ENCODE data around the gene HAUS3. TPM values are rescaled to one million over a fixed set of nuclear protein-coding genes. Genes with fewer than 3 reads are reported as not detected.

Gene HAUS3
- total RNA-seq, 1 experiment from 2014 or later: 17.3 TPM

DNA sequence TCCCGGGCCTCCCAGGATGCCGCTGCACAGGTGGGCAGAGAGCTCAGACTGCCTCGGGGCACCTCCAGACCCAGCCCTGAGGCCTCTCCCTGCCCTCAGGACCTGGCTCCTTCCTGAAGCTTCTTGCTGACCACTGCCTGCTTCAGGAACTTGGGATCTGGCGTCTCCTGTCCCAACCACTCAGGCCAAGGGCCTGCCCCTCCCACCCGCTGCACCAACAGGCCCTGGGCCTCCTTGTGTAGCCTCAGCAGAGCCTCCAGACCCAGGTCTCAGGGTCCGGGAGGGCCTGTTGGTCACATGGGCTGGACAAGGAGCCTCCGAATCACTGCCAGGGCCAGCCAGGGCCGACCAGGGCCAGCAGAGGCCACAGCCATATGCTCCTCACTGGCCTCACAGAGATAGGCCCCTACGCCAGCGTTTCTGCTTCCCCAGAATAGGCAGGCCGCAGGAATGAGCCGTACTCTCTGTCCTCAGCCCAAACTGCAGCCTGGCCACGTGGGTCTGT lies 17.2 kb upstream of the HAUS3 start:
- ChIA-PET POLR2A (no interaction called here), CTCF (no interaction called here)

More for the DNA sequence above, 17.2 kb upstream of the HAUS3 start:
- Histone ChIP-seq H4K20me1 (ENCODE audit: insufficient read depth) (no peaks in the 10 kb centered on the region), H3K27ac (ENCODE audit: low read depth, low read length) (no peak overlapping the region; the same call in 1 of the 2 replicates), H3K4me1 (ENCODE audit: control insufficient read depth in 1 of 2, insufficient read depth in 2 of 2, low read length in 2 of 2) (peaks cover 9 to 15% of the 10 kb centered on the region in 2 experiments; a peak in 3 of 4 replicates), H3K27me3 (ENCODE audit: insufficient read depth, low read length) (no peaks in the 10 kb centered on the region), H3K9ac (ENCODE audit: low read length) (no peak overlapping the region), H3K9me3 (ENCODE audit: control insufficient read depth in 1 of 2, insufficient read depth in 1 of 2, low read depth in 1 of 2, low read length in 2 of 2) (no peaks in the 10 kb centered on the region), H2AFZ (ENCODE audit: low read depth, low read length, poor library complexity, severe bottlenecking) (no peak overlapping the region), H3K9me2 (ENCODE audit: insufficient read depth) (no peaks in the 10 kb centered on the region), H3K36me3 (ENCODE audit: control insufficient read depth in 1 of 2, insufficient read depth in 2 of 2, low read length in 2 of 2) (no peaks in the 10 kb centered on the region), H3K79me2 (ENCODE audit: insufficient read depth, low read length) (no peaks in the 10 kb centered on the region), H3K4me2 (ENCODE audit: low read length) (no peak overlapping the region), H3K4me3 (replicated peaks in 1 of 2; ENCODE audit: low read depth in 1 of 2, low read length in 2 of 2) (no peak overlapping the region)
- TF ChIP-seq SIN3A (IDR thresholded peaks at IDR 0.05; ENCODE audit: low read depth) (no peak), ZNF274 (IDR thresholded peaks at IDR 0.05; ENCODE audit: low read depth, low read length) (no peak), EZH2 (IDR thresholded peaks at IDR 0.05) (no peak), EZH2phosphoT487 (IDR thresholded peaks at IDR 0.05; ENCODE audit: borderline replicate concordance) (no peak), ELF1 (IDR thresholded peaks at IDR 0.05; ENCODE audit: borderline replicate concordance, low read depth) (no peak), ZFX (IDR thresholded peaks at IDR 0.05) (no peak), SP1 (IDR thresholded peaks at IDR 0.05; ENCODE audit: low read depth) (no peak), TCF7L2 (IDR thresholded peaks at IDR 0.05; ENCODE audit: borderline replicate concordance, extremely low read depth, insufficient read depth, insufficient read length) (no peak), CEBPB (IDR thresholded peaks at IDR 0.05; ENCODE audit: low read depth) (no peak), JUND (IDR thresholded peaks at IDR 0.05) (no peak), YY1 (IDR thresholded peaks at IDR 0.05; ENCODE audit: extremely low read depth, insufficient replicate concordance, low read depth, low read length) (no peak), SRF (IDR thresholded peaks at IDR 0.05; ENCODE audit: low read depth) (no peak), POLR2AphosphoS5 (IDR thresholded peaks at IDR 0.05; ENCODE audit: low read depth, low read length) (no peak), FOSL1 (IDR thresholded peaks at IDR 0.05; ENCODE audit: low read depth) (no peak)
- TF ChIP-seq, protein P1, sequence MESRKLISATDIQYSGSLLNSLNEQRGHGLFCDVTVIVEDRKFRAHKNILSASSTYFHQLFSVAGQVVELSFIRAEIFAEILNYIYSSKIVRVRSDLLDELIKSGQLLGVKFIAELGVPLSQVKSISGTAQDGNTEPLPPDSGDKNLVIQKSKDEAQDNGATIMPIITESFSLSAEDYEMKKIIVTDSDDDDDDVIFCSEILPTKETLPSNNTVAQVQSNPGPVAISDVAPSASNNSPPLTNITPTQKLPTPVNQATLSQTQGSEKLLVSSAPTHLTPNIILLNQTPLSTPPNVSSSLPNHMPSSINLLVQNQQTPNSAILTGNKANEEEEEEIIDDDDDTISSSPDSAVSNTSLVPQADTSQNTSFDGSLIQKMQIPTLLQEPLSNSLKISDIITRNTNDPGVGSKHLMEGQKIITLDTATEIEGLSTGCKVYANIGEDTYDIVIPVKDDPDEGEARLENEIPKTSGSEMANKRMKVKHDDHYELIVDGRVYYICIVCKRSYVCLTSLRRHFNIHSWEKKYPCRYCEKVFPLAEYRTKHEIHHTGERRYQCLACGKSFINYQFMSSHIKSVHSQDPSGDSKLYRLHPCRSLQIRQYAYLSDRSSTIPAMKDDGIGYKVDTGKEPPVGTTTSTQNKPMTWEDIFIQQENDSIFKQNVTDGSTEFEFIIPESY (IDR thresholded peaks at IDR 0.05; ENCODE audit: extremely low read depth, insufficient replicate concordance, low read length): no peak
- TF ChIP-seq, protein P2, sequence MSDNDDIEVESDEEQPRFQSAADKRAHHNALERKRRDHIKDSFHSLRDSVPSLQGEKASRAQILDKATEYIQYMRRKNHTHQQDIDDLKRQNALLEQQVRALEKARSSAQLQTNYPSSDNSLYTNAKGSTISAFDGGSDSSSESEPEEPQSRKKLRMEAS (IDR thresholded peaks at IDR 0.05): no peak
- TF ChIP-seq, protein P3, sequence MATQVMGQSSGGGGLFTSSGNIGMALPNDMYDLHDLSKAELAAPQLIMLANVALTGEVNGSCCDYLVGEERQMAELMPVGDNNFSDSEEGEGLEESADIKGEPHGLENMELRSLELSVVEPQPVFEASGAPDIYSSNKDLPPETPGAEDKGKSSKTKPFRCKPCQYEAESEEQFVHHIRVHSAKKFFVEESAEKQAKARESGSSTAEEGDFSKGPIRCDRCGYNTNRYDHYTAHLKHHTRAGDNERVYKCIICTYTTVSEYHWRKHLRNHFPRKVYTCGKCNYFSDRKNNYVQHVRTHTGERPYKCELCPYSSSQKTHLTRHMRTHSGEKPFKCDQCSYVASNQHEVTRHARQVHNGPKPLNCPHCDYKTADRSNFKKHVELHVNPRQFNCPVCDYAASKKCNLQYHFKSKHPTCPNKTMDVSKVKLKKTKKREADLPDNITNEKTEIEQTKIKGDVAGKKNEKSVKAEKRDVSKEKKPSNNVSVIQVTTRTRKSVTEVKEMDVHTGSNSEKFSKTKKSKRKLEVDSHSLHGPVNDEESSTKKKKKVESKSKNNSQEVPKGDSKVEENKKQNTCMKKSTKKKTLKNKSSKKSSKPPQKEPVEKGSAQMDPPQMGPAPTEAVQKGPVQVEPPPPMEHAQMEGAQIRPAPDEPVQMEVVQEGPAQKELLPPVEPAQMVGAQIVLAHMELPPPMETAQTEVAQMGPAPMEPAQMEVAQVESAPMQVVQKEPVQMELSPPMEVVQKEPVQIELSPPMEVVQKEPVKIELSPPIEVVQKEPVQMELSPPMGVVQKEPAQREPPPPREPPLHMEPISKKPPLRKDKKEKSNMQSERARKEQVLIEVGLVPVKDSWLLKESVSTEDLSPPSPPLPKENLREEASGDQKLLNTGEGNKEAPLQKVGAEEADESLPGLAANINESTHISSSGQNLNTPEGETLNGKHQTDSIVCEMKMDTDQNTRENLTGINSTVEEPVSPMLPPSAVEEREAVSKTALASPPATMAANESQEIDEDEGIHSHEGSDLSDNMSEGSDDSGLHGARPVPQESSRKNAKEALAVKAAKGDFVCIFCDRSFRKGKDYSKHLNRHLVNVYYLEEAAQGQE (IDR thresholded peaks at IDR 0.05; ENCODE audit: low read depth): no peak
- TF ChIP-seq, protein P4, sequence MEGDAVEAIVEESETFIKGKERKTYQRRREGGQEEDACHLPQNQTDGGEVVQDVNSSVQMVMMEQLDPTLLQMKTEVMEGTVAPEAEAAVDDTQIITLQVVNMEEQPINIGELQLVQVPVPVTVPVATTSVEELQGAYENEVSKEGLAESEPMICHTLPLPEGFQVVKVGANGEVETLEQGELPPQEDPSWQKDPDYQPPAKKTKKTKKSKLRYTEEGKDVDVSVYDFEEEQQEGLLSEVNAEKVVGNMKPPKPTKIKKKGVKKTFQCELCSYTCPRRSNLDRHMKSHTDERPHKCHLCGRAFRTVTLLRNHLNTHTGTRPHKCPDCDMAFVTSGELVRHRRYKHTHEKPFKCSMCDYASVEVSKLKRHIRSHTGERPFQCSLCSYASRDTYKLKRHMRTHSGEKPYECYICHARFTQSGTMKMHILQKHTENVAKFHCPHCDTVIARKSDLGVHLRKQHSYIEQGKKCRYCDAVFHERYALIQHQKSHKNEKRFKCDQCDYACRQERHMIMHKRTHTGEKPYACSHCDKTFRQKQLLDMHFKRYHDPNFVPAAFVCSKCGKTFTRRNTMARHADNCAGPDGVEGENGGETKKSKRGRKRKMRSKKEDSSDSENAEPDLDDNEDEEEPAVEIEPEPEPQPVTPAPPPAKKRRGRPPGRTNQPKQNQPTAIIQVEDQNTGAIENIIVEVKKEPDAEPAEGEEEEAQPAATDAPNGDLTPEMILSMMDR (IDR thresholded peaks at IDR 0.05 in 2 of 3, conservative IDR thresholded peaks at IDR 0.05 in 1 of 3; ENCODE audit: borderline replicate concordance in 1 of 3, insufficient read depth in 1 of 3, low read depth in 2 of 3, low read length in 2 of 3): no peak
- TF ChIP-seq, protein P5, sequence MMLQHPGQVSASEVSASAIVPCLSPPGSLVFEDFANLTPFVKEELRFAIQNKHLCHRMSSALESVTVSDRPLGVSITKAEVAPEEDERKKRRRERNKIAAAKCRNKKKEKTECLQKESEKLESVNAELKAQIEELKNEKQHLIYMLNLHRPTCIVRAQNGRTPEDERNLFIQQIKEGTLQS (IDR thresholded peaks at IDR 0.05): no peak
- RAD21 ChIA-PET (ENCODE audit: low non-redundant PET in 1 of 2, low total read pairs in 2 of 2, uncharacterized antibody in 2 of 2, unreplicated experiment in 2 of 2): no interaction called here
- BruUV-seq (replicated peaks): no TSS peak
- no peak for ATAC-seq
- intact Hi-C loops (cut with micrococcal nuclease): no loop called here
- no peak for DNase-seq (ENCODE audit: low read depth, low spot score)
